Hepatocyte (in vitro differentiated cells): Measurements from ENCODE around the gene EMCN. TPM values are rescaled to one million over a fixed set of nuclear protein-coding genes. Genes with fewer than 3 reads are reported as not detected.
A peak's percentile ranks its signal among the peaks of the same experiment; 100 is the strongest.

Experiments
- DNase-seq: peaks from one replicate; pipeline ENCODE4 v3.0.0-alpha.2; 2016; ENCODE audit warnings: low spot score
- H2AFZ ChIP-seq: fragments of 200-600 bp; sonication (generic); 2 replicates; pipeline ENCODE4 v1.6.0; 2016; ENCODE audit warnings: antibody characterized with exemption, mild to moderate bottlenecking
- H3K27ac ChIP-seq: fragments of 200-600 bp; sonication (generic); 2 replicates; pipeline ENCODE4 v1.5.1; 2016; ENCODE audit warnings: mild to moderate bottlenecking
- H3K27me3 ChIP-seq: fragments of 200-600 bp; sonication (generic); 2 replicates; pipeline ENCODE4 v1.6.1; 2016
- H3K36me3 ChIP-seq: fragments of 200-600 bp; sonication (generic); replicated peaks from 2 replicates; pipeline ENCODE4 v1.5.1; 2016; ENCODE audit warnings: low read depth; ENCODE audit not compliant: insufficient read depth
- H3K4me1 ChIP-seq: fragments of 200-600 bp; sonication (generic); 2 replicates; pipeline ENCODE4 v1.5.1; 2016; ENCODE audit warnings: mild to moderate bottlenecking, moderate library complexity; ENCODE audit not compliant: insufficient read depth
- H3K4me2 ChIP-seq: fragments of 200-600 bp; sonication (generic); 2 replicates; pipeline ENCODE4 v1.6.0; 2016
- H3K4me3 ChIP-seq: fragments of 200-600 bp; sonication (generic); 2 replicates; pipeline ENCODE4 v1.5.1; 2016; ENCODE audit warnings: mild to moderate bottlenecking
- H3K79me2 ChIP-seq: fragments of 200-600 bp; sonication (generic); 2 replicates; pipeline ENCODE4 v1.6.0; 2017; ENCODE audit warnings: mild to moderate bottlenecking
- H3K9me2 ChIP-seq: fragments of 200-600 bp; sonication (generic); replicated peaks from 2 replicates; pipeline ENCODE4 v1.6.0; 2017; ENCODE audit warnings: mild to moderate bottlenecking; ENCODE audit not compliant: insufficient read depth
- H3K9me3 ChIP-seq: fragments of 200-600 bp; sonication (generic); 2 replicates; pipeline ENCODE4 v1.5.1; 2016; ENCODE audit warnings: low read depth, mild to moderate bottlenecking
- H4K20me1 ChIP-seq: fragments of 200-600 bp; sonication (generic); 2 replicates; pipeline ENCODE4 v1.6.0; 2016; ENCODE audit warnings: mild to moderate bottlenecking; ENCODE audit not compliant: insufficient read depth, poor library complexity, severe bottlenecking
- CTCF ChIP-seq: fragments of 200-600 bp; sonication (generic); IDR thresholded peaks from 2 replicates; pipeline ENCODE4 v1.5.1; 2016; ENCODE audit warnings: antibody characterized with exemption, mild to moderate bottlenecking; ENCODE audit not compliant: poor library complexity
- EZH2 ChIP-seq: fragments of 200-600 bp; sonication (generic); IDR thresholded peaks from 2 replicates; pipeline ENCODE4 v1.6.1; 2016; ENCODE audit warnings: antibody characterized with exemption, mild to moderate bottlenecking, borderline replicate concordance
- EZH2phosphoT487 ChIP-seq: fragments of 200-600 bp; sonication (generic); IDR thresholded peaks from one replicate; pipeline ENCODE4 v1.6.1; 2018; ENCODE audit warnings: antibody characterized with exemption, mild to moderate bottlenecking, low read depth, moderate library complexity; ENCODE audit not compliant: unreplicated experiment, severe bottlenecking
- WGBS: methylation state at CpG from one replicate; pipeline ENCODE4 v1.1.6; 2016; ENCODE audit warnings: low lambda C conversion rate; ENCODE audit errors: missing lambda C conversion rate; 5-methylcytosine and 5-hydroxymethylcytosine counted together
- polyA plus RNA-seq: library from polyadenylated mRNA; unstranded; fragments of >200 nt; fragmentation: Nextera tagmentation; extraction: Ambion mirVana; gene quantifications from 2 replicates; pipeline ENCODE4 v1.2.1, GENCODE V29; 2016
- total RNA-seq: library from RNA; depleted of rRNA; stranded (reverse); fragments of >200 nt; gene quantifications from 2 replicates; pipeline ENCODE4 v1.2.3, GENCODE V29; 2014

Gene EMCN
- total and polyA plus RNA-seq, 2 experiments from 2014 or later, result 0.19 to 0.37 TPM

GRCh38 chr4:100430451-100430850 is 87.4 kb downstream of the EMCN start:
- Histone ChIP-seq H3K36me3 (no peaks in the 10 kb centered on the region), H2AFZ (no peak overlapping the region), H4K20me1 (no peaks in the 10 kb centered on the region), H3K4me1 (no peaks in the 10 kb centered on the region), H3K4me3 (no peak overlapping the region), H3K9me3 (no peaks in the 10 kb centered on the region), H3K4me2 (no peak overlapping the region), H3K27me3 (no peaks in the 10 kb centered on the region), H3K9me2 (no peaks in the 10 kb centered on the region), H3K79me2 (no peaks in the 10 kb centered on the region), H3K27ac (no peak overlapping the region)
- WGBS, result 83% methylated on average over 5 of the region's 5 CpGs
- TF ChIP-seq EZH2phosphoT487, result no peak
- TF ChIP-seq EZH2, result no peak
- TF ChIP-seq CTCF, result no peak
- no peak for DNase-seq

GRCh38 chr4:100429616-100430015 is 88.2 kb downstream of the EMCN start:
- Histone ChIP-seq H2AFZ (no peak overlapping the region), H3K4me1 (no peaks in the 10 kb centered on the region), H3K9me3 (no peaks in the 10 kb centered on the region), H3K4me3 (no peak overlapping the region), H3K79me2 (no peaks in the 10 kb centered on the region), H3K36me3 (no peaks in the 10 kb centered on the region), H3K27me3 (no peaks in the 10 kb centered on the region), H3K9me2 (no peaks in the 10 kb centered on the region), H3K27ac (no peak overlapping the region), H4K20me1 (no peaks in the 10 kb centered on the region), H3K4me2 (no peak overlapping the region)
- no peak for DNase-seq
- no peak for TF ChIP-seq CTCF
- TF ChIP-seq EZH2phosphoT487, result no peak
- TF ChIP-seq EZH2, result no peak
- WGBS, result 90% methylated on average over 1 of the region's 1 CpG

GRCh38 chr4:100428051-100428450 is 89.8 kb downstream of the EMCN start:
- H3K27me3 ChIP-seq, result no peaks in the 10 kb centered on the region
- no peak overlapping the region for H2AFZ ChIP-seq
- H3K9me3 ChIP-seq, result no peaks in the 10 kb centered on the region
- DNase-seq, result peak; percentile 78
- no peak for TF ChIP-seq CTCF
- H3K4me1 ChIP-seq, result no peaks in the 10 kb centered on the region
- no peak overlapping the region for H3K27ac ChIP-seq
- H3K79me2 ChIP-seq, result no peaks in the 10 kb centered on the region
- WGBS, result 53% methylated on average over 2 of the region's 2 CpGs
- no peak overlapping the region for H3K4me2 ChIP-seq
- H3K9me2 ChIP-seq, result no peaks in the 10 kb centered on the region
- no peaks in the 10 kb centered on the region for H3K36me3 ChIP-seq
- no peak overlapping the region for H3K4me3 ChIP-seq
- H4K20me1 ChIP-seq, result no peaks in the 10 kb centered on the region

GRCh38 chr4:100424376-100424775 is 93.4 kb downstream of the EMCN start:
- Histone ChIP-seq H3K4me2 (no peak overlapping the region), H3K9me2 (no peaks in the 10 kb centered on the region), H3K79me2 (no peaks in the 10 kb centered on the region), H3K4me3 (no peak overlapping the region), H4K20me1 (no peaks in the 10 kb centered on the region), H3K27ac (no peak overlapping the region), H3K36me3 (no peaks in the 10 kb centered on the region), H3K9me3 (no peaks in the 10 kb centered on the region), H2AFZ (no peak overlapping the region), H3K4me1 (no peaks in the 10 kb centered on the region), H3K27me3 (no peaks in the 10 kb centered on the region)
- DNase-seq, result no peak
- TF ChIP-seq EZH2phosphoT487, result no peak
- TF ChIP-seq EZH2, result no peak
- TF ChIP-seq CTCF, result no peak
- WGBS, result 94% methylated on average over 4 of the region's 4 CpGs
